GM12872 (cell line): ENCODE data around the gene ARHGEF10L.

Experiments used
- CTCF ChIP-seq: IDR thresholded peaks from 3 replicates; pipeline ENCODE4 v1.5.1; 2011; ENCODE audit warnings: low read depth, mild to moderate bottlenecking, low read length, moderate library complexity; ENCODE audit not compliant: insufficient read depth

ARHGEF10L gene

GRCh38 chr1:17671314-17671705 lies 131.8 kb downstream of the ARHGEF10L start:
- TF ChIP-seq CTCF = no peak

- TF ChIP-seq CTCF = no peak
Observed at GRCh38 chr1:17671741-17672140, 132.2 kb downstream of the ARHGEF10L start.

GRCh38 chr1:17672226-17672625 lies 132.7 kb downstream of the ARHGEF10L start:
- no peak for TF ChIP-seq CTCF

GRCh38 chr1:17673329-17674072 lies 134.0 kb downstream of the ARHGEF10L start:
- TF ChIP-seq CTCF = no peak

- TF ChIP-seq CTCF = no peak
Observed at GRCh38 chr1:17674726-17675500, 135.4 kb downstream of the ARHGEF10L start.

- TF ChIP-seq CTCF = no peak
Observed at GRCh38 chr1:17675744-17676143, 136.2 kb downstream of the ARHGEF10L start.

- TF ChIP-seq CTCF = no peak
Observed at GRCh38 chr1:17676387-17677060, 137.0 kb downstream of the ARHGEF10L start.
